ENCODE data around the gene TRDN.
"Not testable (repeated sequence)": the region's sequence is repeated elsewhere in the genome, so short reads cannot be mapped to it uniquely, and the experiment has no call there.

Gene TRDN

GRCh38 chr6:123329337-123329736 lies 307.4 kb downstream of the TRDN start:
- Histone ChIP-seq H3K4me3 (replicated peaks; ENCODE audit: low read depth, low read length) (no peak overlapping the region), H3K27me3 (replicated peaks; ENCODE audit: control insufficient read depth, insufficient read depth, low read length) (no peaks in the 10 kb centered on the region), H3K36me3 (ENCODE audit: control insufficient read depth, insufficient read depth, low read length) (no peaks in the 10 kb centered on the region)
- TF ChIP-seq CTCF (IDR thresholded peaks at IDR 0.05; ENCODE audit: insufficient read depth, low read length, poor library complexity, severe bottlenecking), result no peak
- DNase-seq (ENCODE audit: extremely low read depth, insufficient read length), result no peak

GRCh38 chr6:123323452-123324329 lies 313.1 kb downstream of the TRDN start:
- Histone ChIP-seq H3K4me3 (replicated peaks; ENCODE audit: low read depth, low read length) (no peak overlapping the region), H3K27me3 (replicated peaks; ENCODE audit: control insufficient read depth, insufficient read depth, low read length) (no peaks in the 10 kb centered on the region), H3K36me3 (ENCODE audit: control insufficient read depth, insufficient read depth, low read length) (no peaks in the 10 kb centered on the region)
- DNase-seq (ENCODE audit: extremely low read depth, insufficient read length), result no peak
- TF ChIP-seq CTCF (IDR thresholded peaks at IDR 0.05; ENCODE audit: insufficient read depth, low read length, poor library complexity, severe bottlenecking), result no peak

- H3K4me3 ChIP-seq (replicated peaks; ENCODE audit: low read depth, low read length), result no peak overlapping the region
- no peaks in the 10 kb centered on the region for H3K27me3 ChIP-seq (replicated peaks; ENCODE audit: control insufficient read depth, insufficient read depth, low read length)
- no peaks in the 10 kb centered on the region for H3K36me3 ChIP-seq (ENCODE audit: control insufficient read depth, insufficient read depth, low read length)
- no peak for TF ChIP-seq CTCF (IDR thresholded peaks at IDR 0.05; ENCODE audit: insufficient read depth, low read length, poor library complexity, severe bottlenecking)
- DNase-seq (ENCODE audit: extremely low read depth, insufficient read length), result no peak
These were observed 315.7 kb downstream of the TRDN start for GRCh38 chr6:123321020-123321419.

GRCh38 chr6:123316733-123317323 lies 319.9 kb downstream of the TRDN start:
- H3K4me3 ChIP-seq (replicated peaks; ENCODE audit: low read depth, low read length), result no peak overlapping the region
- no peaks in the 10 kb centered on the region for H3K36me3 ChIP-seq (ENCODE audit: control insufficient read depth, insufficient read depth, low read length)
- TF ChIP-seq CTCF (IDR thresholded peaks at IDR 0.05; ENCODE audit: insufficient read depth, low read length, poor library complexity, severe bottlenecking), result peak; percentile 25
- no peaks in the 10 kb centered on the region for H3K27me3 ChIP-seq (replicated peaks; ENCODE audit: control insufficient read depth, insufficient read depth, low read length)
- DNase-seq (ENCODE audit: extremely low read depth, insufficient read length), result peak; percentile 1

GRCh38 chr6:123314459-123314858 lies 322.3 kb downstream of the TRDN start:
- H3K4me3 ChIP-seq (replicated peaks; ENCODE audit: low read depth, low read length); H3K27me3 ChIP-seq (replicated peaks; ENCODE audit: control insufficient read depth, insufficient read depth, low read length); DNase-seq (ENCODE audit: extremely low read depth, insufficient read length); H3K36me3 ChIP-seq (ENCODE audit: control insufficient read depth, insufficient read depth, low read length): not testable (repeated sequence)

- Histone ChIP-seq H3K36me3 (ENCODE audit: control insufficient read depth, insufficient read depth, low read length) (no peaks in the 10 kb centered on the region), H3K4me3 (replicated peaks; ENCODE audit: low read depth, low read length) (no peak overlapping the region), H3K27me3 (replicated peaks; ENCODE audit: control insufficient read depth, insufficient read depth, low read length) (no peaks in the 10 kb centered on the region)
- TF ChIP-seq CTCF (IDR thresholded peaks at IDR 0.05; ENCODE audit: insufficient read depth, low read length, poor library complexity, severe bottlenecking), result no peak
- DNase-seq (ENCODE audit: extremely low read depth, insufficient read length), result no peak
These were observed 327.6 kb downstream of the TRDN start for GRCh38 chr6:123309130-123309529.
